ENCODE results near the gene DLL3. TPM values are rescaled to one million over a fixed set of nuclear protein-coding genes. Genes with fewer than 3 reads are reported as not detected.

Gene DLL3
- total and polyA plus RNA-seq, 4 donors, result not detected

GRCh38 chr19:39502640-39503417 is 4.1 kb downstream of the DLL3 start:
- DNase-seq (ENCODE audit: low spot score), result peak; percentile 75
- Histone ChIP-seq H3K36me3 (ENCODE audit: control insufficient read depth in 4 of 4, insufficient read depth in 3 of 4, low read depth in 1 of 4, low read length in 3 of 4) (no peaks in the 10 kb centered on the region), H3K9ac (ENCODE audit: low read depth in 1 of 2, low read length in 2 of 2) (no peak overlapping the region), H3K9me3 (ENCODE audit: control insufficient read depth in 4 of 4, low read length in 3 of 4) (no peaks in the 10 kb centered on the region), H3K4me1 (ENCODE audit: control insufficient read depth in 4 of 4, insufficient read depth in 4 of 4, low read length in 3 of 4) (peaks cover 2 to 22% (median 16%) of the 10 kb centered on the region in 4 donors), H3K27ac (ENCODE audit: low read depth in 1 of 2, low read length in 2 of 2) (no peak overlapping the region), H3K4me3 (ENCODE audit: low read depth in 1 of 3, low read length in 3 of 3) (no peak overlapping the region), H3K27me3 (ENCODE audit: control insufficient read depth in 4 of 4, insufficient read depth in 4 of 4, low read length in 3 of 4) (peaks cover 2 to 21% (median 11%) of the 10 kb centered on the region in 4 donors)
- WGBS, result 16% methylated on average over 69 of the region's 69 CpGs
- TF ChIP-seq RAD21 (IDR thresholded peaks at IDR 0.05) (peak in 1 of 2 donors; percentile 27), HNF4A (conservative IDR thresholded peaks at IDR 0.05) (no peak), FOXA1 (IDR thresholded peaks at IDR 0.05) (no peak), TAF1 (conservative IDR thresholded peaks at IDR 0.05) (no peak), ATF3 (IDR thresholded peaks at IDR 0.05) (no peak), CTCF (IDR thresholded peaks at IDR 0.05; ENCODE audit: low read depth, low read length, missing input control) (peak; percentile 69), JUND (IDR thresholded peaks at IDR 0.05) (no peak), MAX (IDR thresholded peaks at IDR 0.05) (no peak), NR2F2 (IDR thresholded peaks at IDR 0.05) (no peak)

GRCh38 chr19:39506598-39506943 is 7.8 kb downstream of the DLL3 start:
- peaks cover 2 to 19% (median 7%) of the 10 kb centered on the region in 4 donors for H3K27me3 ChIP-seq (ENCODE audit: control insufficient read depth in 4 of 4, insufficient read depth in 4 of 4, low read length in 3 of 4)
- DNase-seq (ENCODE audit: low spot score), result no peak
- peak overlapping the region in 1 of 3 donors; percentile 43 for H3K4me3 ChIP-seq (ENCODE audit: low read depth in 1 of 3, low read length in 3 of 3)
- 58% methylated on average over 7 of the region's 7 CpGs for WGBS
- no peak for TF ChIP-seq SP1 (IDR thresholded peaks at IDR 0.05)
- TF ChIP-seq ATF3 (IDR thresholded peaks at IDR 0.05), result no peak
- TF ChIP-seq MAX (IDR thresholded peaks at IDR 0.05), result no peak
- TF ChIP-seq ZBTB33 (IDR thresholded peaks at IDR 0.05), result no peak
- TF ChIP-seq TAF1 (conservative IDR thresholded peaks at IDR 0.05), result no peak
- no peak for TF ChIP-seq FOXA2 (IDR thresholded peaks at IDR 0.05)
- TF ChIP-seq GABPA (IDR thresholded peaks at IDR 0.05 in 1 of 2, conservative IDR thresholded peaks at IDR 0.05 in 1 of 2), result no peak
- TF ChIP-seq YY1 (IDR thresholded peaks at IDR 0.05), result no peak
- TF ChIP-seq RAD21 (IDR thresholded peaks at IDR 0.05), result no peak
- TF ChIP-seq REST (IDR thresholded peaks at IDR 0.05), result no peak
- no peak for TF ChIP-seq HNF4A (conservative IDR thresholded peaks at IDR 0.05)
- no peak overlapping the region for H3K9ac ChIP-seq (ENCODE audit: low read depth in 1 of 2, low read length in 2 of 2)
- H3K36me3 ChIP-seq (ENCODE audit: control insufficient read depth in 4 of 4, insufficient read depth in 3 of 4, low read depth in 1 of 4, low read length in 3 of 4), result no peaks in the 10 kb centered on the region
- H3K9me3 ChIP-seq (ENCODE audit: control insufficient read depth in 4 of 4, low read length in 3 of 4), result no peaks in the 10 kb centered on the region
- H3K4me1 ChIP-seq (ENCODE audit: control insufficient read depth in 4 of 4, insufficient read depth in 4 of 4, low read length in 3 of 4), result peaks cover 2 to 14% (median 12%) of the 10 kb centered on the region in 4 donors
- H3K27ac ChIP-seq (ENCODE audit: low read depth in 1 of 2, low read length in 2 of 2), result no peak overlapping the region

All from liver (tissue), 9 donors.